SJSA1 (cell line): Measurements from ENCODE around the gene TMEM79. TPM values are rescaled to one million over a fixed set of nuclear protein-coding genes. Genes with fewer than 3 reads are reported as not detected.
"Not testable (repeated sequence)": the region's sequence is repeated elsewhere in the genome, so short reads cannot be mapped to it uniquely, and the experiment has no call there.

Source experiments
- DNase-seq, 2 experiments: peaks; one replicate each; pipeline ENCODE4 v3.0.0-alpha.2; 2015 to 2020; ENCODE audit warnings: low spot score in 2 of 2, low read depth in 1 of 2
- H3K27ac ChIP-seq: fragments of 250-450 bp; sonication (Bioruptor Pico); 2 replicates; pipeline ENCODE4 v1.5.1; 2020; ENCODE audit warnings: mild to moderate bottlenecking, moderate library complexity
- H3K27me3 ChIP-seq: fragments of 250-450 bp; sonication (Bioruptor Pico); replicated peaks from 2 replicates; pipeline ENCODE4 v1.5.1; 2020; ENCODE audit warnings: mild to moderate bottlenecking, moderate library complexity
- H3K36me3 ChIP-seq: fragments of 250-450 bp; sonication (Bioruptor Pico); 2 replicates; pipeline ENCODE4 v1.5.1; 2020; ENCODE audit warnings: mild to moderate bottlenecking
- H3K4me1 ChIP-seq: fragments of 250-450 bp; sonication (Bioruptor Pico); replicated peaks from 2 replicates; pipeline ENCODE4 v1.6.1; 2021; ENCODE audit warnings: mild to moderate bottlenecking
- H3K4me3 ChIP-seq: fragments of 250-450 bp; sonication (Bioruptor Pico); 2 replicates; pipeline ENCODE4 v1.5.1; 2020; ENCODE audit warnings: mild to moderate bottlenecking
- H3K9me3 ChIP-seq: fragments of 250-450 bp; sonication (Bioruptor Pico); replicated peaks from 2 replicates; pipeline ENCODE4 v1.5.1; 2020; ENCODE audit warnings: mild to moderate bottlenecking
- total RNA-seq: library from RNA; depleted of rRNA; stranded (reverse); fragments of >200 nt; shearing (Covaris generic); gene quantifications from 2 replicates; pipeline ENCODE4 v1.2.3, GENCODE V29; 2014

The TMEM79 gene
- total RNA-seq, 1 experiment from 2014 or later = 1.9 TPM

GRCh38 chr1:156303241-156303640, 19.1 kb downstream of the TMEM79 start:
- no peak for DNase-seq
- no peaks in the 10 kb centered on the region for H3K9me3 ChIP-seq
- H3K36me3 ChIP-seq = peaks cover 35% of the 10 kb centered on the region
- peaks cover 3% of the 10 kb centered on the region; the same call in 1 of the 2 replicates for H3K4me1 ChIP-seq
- H3K27me3 ChIP-seq = no peaks in the 10 kb centered on the region
- no peak overlapping the region for H3K27ac ChIP-seq
- no peak overlapping the region for H3K4me3 ChIP-seq

- Histone ChIP-seq H3K27ac (no peak overlapping the region), H3K36me3 (peaks cover 54% of the 10 kb centered on the region), H3K9me3 (no peaks in the 10 kb centered on the region), H3K27me3 (no peaks in the 10 kb centered on the region), H3K4me1 (peaks cover 3% of the 10 kb centered on the region; the same call in 1 of the 2 replicates), H3K4me3 (no peak overlapping the region)
- no peak for DNase-seq
These were observed 21.1 kb downstream of the TMEM79 start for GRCh38 chr1:156305215-156305614.

DNA sequence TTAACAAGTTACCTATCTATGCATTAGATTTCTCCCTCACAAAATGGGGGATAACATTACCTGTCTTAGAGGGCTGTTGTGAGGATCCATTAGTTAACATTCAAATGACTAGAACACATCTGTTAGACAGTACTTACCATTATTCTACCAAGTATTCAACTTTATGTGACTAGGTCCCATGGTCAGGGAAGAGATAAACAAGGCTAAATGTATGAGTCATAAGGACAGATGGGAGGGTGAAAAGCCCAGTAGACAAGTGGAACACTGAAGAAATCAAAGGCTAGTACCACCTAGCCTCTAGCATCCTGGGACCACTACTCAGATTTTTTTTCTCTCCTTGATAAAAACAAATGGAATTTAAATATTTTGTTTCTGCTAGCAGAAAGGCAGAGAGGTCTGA, 24.0 kb downstream of the TMEM79 start:
- no peaks in the 10 kb centered on the region for H3K27me3 ChIP-seq
- no peak for DNase-seq
- peaks cover 83% of the 10 kb centered on the region for H3K36me3 ChIP-seq
- peaks cover 3% of the 10 kb centered on the region; the same call in 1 of the 2 replicates for H3K4me1 ChIP-seq
- H3K4me3 ChIP-seq = no peak overlapping the region
- no peaks in the 10 kb centered on the region for H3K9me3 ChIP-seq
- no peak overlapping the region for H3K27ac ChIP-seq

DNA sequence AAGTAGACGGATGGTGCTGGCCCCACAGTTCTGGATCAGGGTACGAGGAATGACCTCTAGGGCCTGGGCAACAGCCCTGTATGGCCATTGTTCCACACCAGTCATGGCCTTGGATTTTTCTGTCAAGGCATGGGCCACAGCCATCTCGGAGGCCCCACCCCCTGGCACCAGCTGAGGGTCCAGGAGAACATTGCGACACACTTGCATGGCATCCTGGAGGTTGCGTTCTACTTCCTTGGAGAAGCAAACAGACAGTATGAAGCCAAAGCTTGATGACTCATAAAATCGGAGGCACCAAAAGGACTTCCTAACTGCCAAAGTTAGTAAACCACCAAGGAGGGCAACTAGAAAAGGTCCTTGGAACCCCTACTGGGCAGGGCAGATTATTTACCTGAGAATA, 26.8 kb downstream of the TMEM79 start:
- DNase-seq = no peak
- Histone ChIP-seq H3K27me3 (no peaks in the 10 kb centered on the region), H3K4me1 (peaks cover 3% of the 10 kb centered on the region; the same call in 1 of the 2 replicates), H3K9me3 (no peaks in the 10 kb centered on the region), H3K36me3 (peaks cover 95% of the 10 kb centered on the region), H3K4me3 (no peak overlapping the region), H3K27ac (no peak overlapping the region)

DNA sequence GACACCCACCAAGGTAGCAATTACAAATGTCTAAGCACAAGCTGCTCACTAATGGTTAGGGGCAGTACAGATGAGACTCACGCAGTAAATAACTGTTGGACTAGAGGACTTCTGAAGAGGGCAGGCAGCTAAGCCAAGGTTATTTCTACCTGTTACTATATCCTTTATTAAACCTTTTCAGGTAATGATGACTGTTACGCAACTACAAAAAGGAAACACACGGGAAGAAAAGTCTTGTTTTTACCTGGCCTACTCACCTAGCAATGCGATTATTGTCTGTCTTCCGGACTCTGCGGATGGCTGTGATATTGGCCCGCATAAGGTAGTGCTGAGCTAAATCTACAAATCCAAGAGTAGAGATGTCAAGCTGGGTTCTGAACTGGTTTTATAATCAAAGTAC, 32.8 kb downstream of the TMEM79 start:
- no peak for DNase-seq
- Histone ChIP-seq H3K9me3 (no peaks in the 10 kb centered on the region), H3K27ac (no peak overlapping the region), H3K4me3 (no peak overlapping the region), H3K4me1 (no peaks in the 10 kb centered on the region), H3K27me3 (no peaks in the 10 kb centered on the region), H3K36me3 (peaks cover 99% of the 10 kb centered on the region)

- Histone ChIP-seq H3K4me1 (no peaks in the 10 kb centered on the region), H3K36me3 (peaks cover 97% of the 10 kb centered on the region), H3K27me3 (no peaks in the 10 kb centered on the region), H3K4me3 (no peak overlapping the region), H3K27ac (no peak overlapping the region), H3K9me3 (no peaks in the 10 kb centered on the region)
- DNase-seq = peak in 1 of 2 experiments; percentile 44
These were observed 35.5 kb downstream of the TMEM79 start for GRCh38 chr1:156319664-156320063.

DNA sequence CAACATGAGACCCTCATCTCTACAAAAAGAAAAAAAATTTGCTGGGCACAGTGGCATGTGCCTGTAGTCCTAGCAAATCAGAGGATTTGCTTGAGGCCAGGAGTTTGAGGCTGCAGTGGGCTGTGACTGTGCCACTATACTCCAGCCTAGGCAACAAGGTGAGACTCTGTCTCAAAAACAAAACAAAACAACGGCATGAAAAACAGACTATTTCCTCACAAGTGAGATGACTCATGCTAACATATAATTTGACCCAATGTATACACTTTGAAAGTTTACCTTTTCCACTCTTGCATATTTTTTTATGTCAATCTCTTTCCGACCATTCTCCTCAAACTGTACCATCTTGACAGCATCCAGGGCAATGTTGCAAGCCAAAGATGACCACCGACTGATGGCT, 36.4 kb downstream of the TMEM79 start:
- Histone ChIP-seq H3K27me3 (no peaks in the 10 kb centered on the region), H3K4me1 (no peaks in the 10 kb centered on the region), H3K4me3 (no peak overlapping the region), H3K36me3 (peaks cover 97% of the 10 kb centered on the region), H3K27ac (no peak overlapping the region), H3K9me3 (no peaks in the 10 kb centered on the region)
- DNase-seq = no peak

GRCh38 chr1:156323179-156323578, 39.1 kb downstream of the TMEM79 start:
- not testable (repeated sequence) for H3K4me3 ChIP-seq, H3K27me3 ChIP-seq, DNase-seq, H3K4me1 ChIP-seq, H3K9me3 ChIP-seq, H3K27ac ChIP-seq
- peaks cover 87% of the 10 kb centered on the region for H3K36me3 ChIP-seq

DNA sequence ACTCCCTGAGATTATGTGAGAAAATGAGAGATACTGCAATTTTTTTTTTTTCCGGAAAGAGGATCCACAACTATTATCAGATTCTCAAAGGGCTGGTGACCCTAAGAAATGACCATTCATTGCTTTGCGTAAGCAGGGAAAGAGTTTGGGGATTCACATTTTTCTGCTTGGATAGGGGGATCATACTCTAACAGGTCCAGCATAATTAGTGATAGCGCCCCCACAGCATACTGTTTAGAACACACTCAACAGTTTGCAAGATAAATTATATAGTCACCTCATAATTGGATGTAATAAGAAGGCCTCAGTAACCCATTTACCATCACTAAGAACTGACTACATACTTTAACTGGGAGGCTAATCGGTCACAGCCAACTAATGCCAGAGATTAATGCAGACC, 52.1 kb downstream of the TMEM79 start:
- no peak overlapping the region for H3K4me3 ChIP-seq
- no peak for DNase-seq

GRCh38 chr1:156337052-156337887, 53.1 kb downstream of the TMEM79 start:
- Histone ChIP-seq H3K36me3 (peaks cover 50% of the 10 kb centered on the region), H3K4me3 (peak overlapping the region; percentile 57), H3K27ac (no peak overlapping the region), H3K9me3 (no peaks in the 10 kb centered on the region), H3K27me3 (no peaks in the 10 kb centered on the region), H3K4me1 (peaks cover 10% of the 10 kb centered on the region)
- no peak for DNase-seq

More for the DNA sequence above, 52.1 kb downstream of the TMEM79 start:
- peaks cover 10% of the 10 kb centered on the region for H3K4me1 ChIP-seq
- H3K27me3 ChIP-seq = no peaks in the 10 kb centered on the region
- no peaks in the 10 kb centered on the region for H3K9me3 ChIP-seq
- no peak overlapping the region for H3K27ac ChIP-seq
- H3K36me3 ChIP-seq = peaks cover 61% of the 10 kb centered on the region

DNA sequence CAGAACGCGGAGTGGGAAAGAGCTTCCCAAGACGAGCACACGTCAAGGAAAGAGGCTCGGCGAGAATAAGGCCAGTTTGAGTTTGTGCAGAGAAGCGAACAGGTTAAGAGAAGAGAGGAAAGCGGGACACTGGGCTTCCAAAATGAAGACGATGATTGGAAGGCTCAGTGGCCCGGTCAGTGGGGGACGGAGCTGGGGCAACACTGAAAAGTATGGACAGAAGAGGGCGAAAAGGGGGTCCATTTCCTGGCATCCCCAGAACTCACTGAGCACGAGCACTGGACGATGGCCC, 53.7 kb downstream of the TMEM79 start:
- Histone ChIP-seq H3K27ac (no peak overlapping the region), H3K4me1 (peaks cover 10% of the 10 kb centered on the region)
- no peak for DNase-seq

DNA sequence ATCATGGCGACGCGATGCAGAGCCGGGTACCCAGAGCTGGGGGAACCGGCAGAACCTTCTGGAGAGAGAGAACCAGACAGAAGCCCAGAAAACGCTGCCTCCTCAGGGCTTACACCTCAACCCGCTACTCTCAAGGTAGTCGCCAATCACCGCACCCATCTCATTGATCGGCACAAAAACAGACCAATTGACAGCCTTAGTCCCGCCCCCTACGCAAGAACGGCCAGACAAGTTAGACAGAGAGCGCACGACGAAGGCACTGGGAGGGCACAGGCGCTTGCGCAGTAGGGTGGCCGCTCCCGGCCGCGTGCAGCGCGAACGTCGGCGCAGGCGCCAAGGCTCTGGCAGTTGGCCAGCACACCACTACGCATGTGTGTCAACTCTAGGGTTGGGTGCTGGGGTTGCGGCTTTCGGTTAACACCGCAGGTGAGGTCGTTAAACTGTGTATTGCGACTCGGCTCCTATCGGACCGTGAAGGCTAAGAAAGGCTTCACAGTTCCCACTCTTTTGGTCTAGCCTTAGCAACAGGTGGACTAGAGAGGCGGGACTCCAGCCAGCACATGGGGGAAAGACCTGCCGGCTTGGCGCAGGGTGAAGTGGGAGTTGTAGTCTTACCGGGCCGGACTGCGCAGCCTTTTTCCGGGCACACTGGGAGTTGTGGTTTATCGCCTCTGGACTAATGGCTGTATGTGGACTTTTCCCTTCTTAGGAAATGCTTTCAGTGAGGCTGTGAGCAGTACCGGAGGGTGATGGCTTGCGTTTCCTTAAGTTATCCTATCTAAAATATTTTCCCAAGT, 54.3 kb downstream of the TMEM79 start, which contains the start of the genes CCT3 and TSACC:
CCT3 (minus strand) TSS at position 113 of the 797 bp plus-strand sequence; CDS start at position 5, 108 bp downstream.
TSACC (plus strand) TSS at position 347 of the 797 bp plus-strand sequence. CDS start 1,232 bp downstream, outside the sequence.
- no peaks in the 10 kb centered on the region for H3K27me3 ChIP-seq
- H3K27ac ChIP-seq = no peak within 1 kb of the TSS
- H3K36me3 ChIP-seq = peaks cover 39% of the 10 kb centered on the region
- H3K4me1 ChIP-seq = peaks cover 10% of the 10 kb centered on the region
- H3K4me3 ChIP-seq = peak within 1 kb of the TSS; percentile 57
- H3K9me3 ChIP-seq = no peaks in the 10 kb centered on the region
- DNase-seq = peak; percentile 99 to 100

More for the DNA sequence above, 53.7 kb downstream of the TMEM79 start:
- H3K27me3 ChIP-seq = no peaks in the 10 kb centered on the region
- peak overlapping the region; percentile 57 for H3K4me3 ChIP-seq
- peaks cover 45% of the 10 kb centered on the region for H3K36me3 ChIP-seq
- H3K9me3 ChIP-seq = no peaks in the 10 kb centered on the region
